ENCODE measurements around the gene IQCF2.

IQCF2 gene

DNA sequence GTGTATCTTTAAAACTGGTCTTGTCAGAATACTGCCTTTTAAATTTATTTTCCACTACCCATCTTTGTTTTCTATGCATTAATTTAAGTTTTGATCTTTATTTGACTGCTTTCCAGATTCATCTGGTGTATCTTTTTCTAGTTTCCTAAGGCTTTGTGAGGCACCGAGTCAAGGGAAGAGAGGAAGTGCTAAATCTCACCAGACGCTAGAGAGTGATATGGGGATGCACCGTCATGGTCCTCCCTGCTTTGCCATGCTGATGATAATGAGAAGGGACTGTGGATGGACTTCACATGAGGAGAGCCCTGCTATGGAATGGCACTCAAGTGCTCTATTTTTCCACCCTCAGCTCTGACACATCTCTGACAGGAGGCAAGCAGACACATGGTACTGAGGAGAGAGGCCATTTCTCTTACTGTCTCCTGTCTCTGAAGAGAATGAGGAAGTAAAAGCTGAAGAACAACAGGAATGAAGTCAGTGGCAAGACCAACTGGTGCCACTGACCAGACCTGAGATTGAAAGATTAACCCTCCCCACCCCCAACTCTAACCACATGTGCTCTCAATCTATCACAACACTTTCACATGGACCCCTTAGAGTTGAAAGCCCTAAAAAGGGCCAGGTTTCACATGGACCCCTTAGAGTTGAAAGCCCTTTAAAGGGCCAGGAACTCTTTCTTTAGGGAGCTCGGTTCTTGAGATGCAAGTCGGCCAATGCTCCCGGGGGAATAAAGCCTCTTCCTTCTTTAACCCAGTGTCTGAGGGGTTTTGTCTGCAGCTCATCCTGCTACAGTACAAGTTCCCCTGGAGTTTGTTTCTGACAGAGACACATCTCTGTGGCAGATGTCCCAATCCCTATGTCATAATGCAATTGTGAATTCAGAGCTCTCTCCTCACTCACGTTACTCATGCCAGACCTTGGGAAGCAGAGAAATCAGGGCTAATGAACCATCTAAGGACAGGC, at the start of gene IQCF2:
TSS of gene IQCF2 (plus strand) at position 913 of the 963 bp plus-strand sequence. CDS start 52 bp downstream, outside the sequence.
- TF ChIP-seq, protein P1, sequence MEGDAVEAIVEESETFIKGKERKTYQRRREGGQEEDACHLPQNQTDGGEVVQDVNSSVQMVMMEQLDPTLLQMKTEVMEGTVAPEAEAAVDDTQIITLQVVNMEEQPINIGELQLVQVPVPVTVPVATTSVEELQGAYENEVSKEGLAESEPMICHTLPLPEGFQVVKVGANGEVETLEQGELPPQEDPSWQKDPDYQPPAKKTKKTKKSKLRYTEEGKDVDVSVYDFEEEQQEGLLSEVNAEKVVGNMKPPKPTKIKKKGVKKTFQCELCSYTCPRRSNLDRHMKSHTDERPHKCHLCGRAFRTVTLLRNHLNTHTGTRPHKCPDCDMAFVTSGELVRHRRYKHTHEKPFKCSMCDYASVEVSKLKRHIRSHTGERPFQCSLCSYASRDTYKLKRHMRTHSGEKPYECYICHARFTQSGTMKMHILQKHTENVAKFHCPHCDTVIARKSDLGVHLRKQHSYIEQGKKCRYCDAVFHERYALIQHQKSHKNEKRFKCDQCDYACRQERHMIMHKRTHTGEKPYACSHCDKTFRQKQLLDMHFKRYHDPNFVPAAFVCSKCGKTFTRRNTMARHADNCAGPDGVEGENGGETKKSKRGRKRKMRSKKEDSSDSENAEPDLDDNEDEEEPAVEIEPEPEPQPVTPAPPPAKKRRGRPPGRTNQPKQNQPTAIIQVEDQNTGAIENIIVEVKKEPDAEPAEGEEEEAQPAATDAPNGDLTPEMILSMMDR (IDR thresholded peaks at IDR 0.05; ENCODE audit: borderline replicate concordance, insufficient read depth, low read depth, low read length), result no peak
- no peak within 1 kb of the TSS for H3K4me3 ChIP-seq (ENCODE audit: low read depth, low read length)

GRCh38 chr3:51813539-51813938, 47.9 kb upstream of the IQCF2 start:
- TF ChIP-seq, protein P1 (IDR thresholded peaks at IDR 0.05; ENCODE audit: borderline replicate concordance, insufficient read depth, low read depth, low read length), result no peak
- H3K4me3 ChIP-seq (ENCODE audit: low read depth, low read length), result no peak overlapping the region

GRCh38 chr3:51814034-51814433, 47.4 kb upstream of the IQCF2 start:
- no peak overlapping the region for H3K4me3 ChIP-seq (ENCODE audit: low read depth, low read length)

GRCh38 chr3:51815614-51816013, 45.8 kb upstream of the IQCF2 start:
- TF ChIP-seq, protein P1 (IDR thresholded peaks at IDR 0.05; ENCODE audit: borderline replicate concordance, insufficient read depth, low read depth, low read length), result no peak

More at GRCh38 chr3:51814034-51814433, 47.4 kb upstream of the IQCF2 start:
- TF ChIP-seq, protein P1 (IDR thresholded peaks at IDR 0.05; ENCODE audit: borderline replicate concordance, insufficient read depth, low read depth, low read length), result no peak

DNA sequence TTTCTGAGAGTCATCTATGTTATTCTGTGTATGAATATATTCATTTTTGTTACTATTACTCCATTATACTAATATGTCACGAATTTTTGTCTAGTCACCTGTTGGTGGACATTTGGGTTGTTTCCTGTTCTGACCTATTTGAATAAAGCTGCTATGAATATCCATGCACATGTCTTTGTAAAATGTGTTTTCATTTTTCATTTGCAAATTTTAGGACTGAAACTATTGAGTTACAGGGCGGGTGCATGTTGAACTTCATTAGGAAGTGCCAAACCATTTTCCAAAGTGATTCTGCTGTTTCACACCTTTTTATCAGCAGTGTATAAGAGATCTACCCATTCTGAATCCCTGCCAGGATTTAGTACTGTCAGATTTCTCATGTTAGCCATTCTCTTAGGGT, 44.7 kb upstream of the IQCF2 start:
- TF ChIP-seq, protein P1 (IDR thresholded peaks at IDR 0.05; ENCODE audit: borderline replicate concordance, insufficient read depth, low read depth, low read length), result no peak
- H3K4me3 ChIP-seq (ENCODE audit: low read depth, low read length), result no peak overlapping the region

More at GRCh38 chr3:51815614-51816013, 45.8 kb upstream of the IQCF2 start:
- no peak overlapping the region for H3K4me3 ChIP-seq (ENCODE audit: low read depth, low read length)

DNA sequence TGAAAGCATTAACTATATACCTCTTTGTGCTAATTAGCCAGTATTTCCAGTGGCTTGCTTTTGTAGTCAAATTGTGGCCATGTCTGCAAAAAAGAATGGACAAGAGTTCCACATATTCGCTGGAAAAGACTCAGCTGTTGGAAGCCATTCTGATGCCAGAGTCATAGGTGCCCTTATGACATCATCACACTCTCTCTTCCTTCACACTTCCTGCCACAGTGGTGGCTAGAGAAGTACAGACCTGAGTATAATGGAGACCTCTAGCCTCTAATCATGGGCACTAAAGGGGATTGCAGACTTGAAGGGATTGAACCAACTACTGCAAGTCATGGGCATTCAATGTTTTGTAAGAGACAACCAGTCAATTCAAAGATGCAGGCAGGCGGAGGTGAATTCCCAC, 44.0 kb upstream of the IQCF2 start:
- TF ChIP-seq, protein P1 (IDR thresholded peaks at IDR 0.05; ENCODE audit: borderline replicate concordance, insufficient read depth, low read depth, low read length), result no peak
- H3K4me3 ChIP-seq (ENCODE audit: low read depth, low read length), result no peak overlapping the region

- H3K4me3 ChIP-seq (ENCODE audit: low read depth, low read length), result no peak overlapping the region
- TF ChIP-seq, protein P1 (IDR thresholded peaks at IDR 0.05; ENCODE audit: borderline replicate concordance, insufficient read depth, low read depth, low read length), result no peak
Observed at GRCh38 chr3:51819151-51819550, 42.3 kb upstream of the IQCF2 start.

Data from GM12875 (cell line).